CD4-positive, alpha-beta T cell treated with Interleukin-1 beta for 1 hour (primary cell): ENCODE results near the gene RETREG3.
"Not testable (repeated sequence)": the region's sequence is repeated elsewhere in the genome, so short reads cannot be mapped to it uniquely, and the experiment has no call there.

ENCODE experiments used
- DNase-seq, 2 donors: peaks; one replicate each; pipeline ENCODE4 v3.0.0-alpha.2; 2020 to 2022

RETREG3 gene

GRCh38 chr17:42568341-42569111, 40.6 kb downstream of the RETREG3 start:
- DNase-seq, result no peak

GRCh38 chr17:42566883-42567573, 42.1 kb downstream of the RETREG3 start, which contains the start of gene MLX:
TSS of gene MLX (plus strand) at chr17:42567100. CDS start at chr17:42567125, 25 bp downstream.
- peak; percentile 92 for DNase-seq

- DNase-seq, result no peak
Observed at GRCh38 chr17:42566215-42566882, 42.8 kb downstream of the RETREG3 start.

- no peak for DNase-seq
Observed at GRCh38 chr17:42565523-42566214, 43.5 kb downstream of the RETREG3 start.

GRCh38 chr17:42564815-42565522, 44.2 kb downstream of the RETREG3 start:
- no peak for DNase-seq

- DNase-seq, result no peak
Observed at GRCh38 chr17:42563950-42564349, 45.2 kb downstream of the RETREG3 start.

GRCh38 chr17:42563543-42563942, 45.6 kb downstream of the RETREG3 start:
- no peak for DNase-seq

- DNase-seq, result no peak
Observed at GRCh38 chr17:42563143-42563509, 46.0 kb downstream of the RETREG3 start.

- no peak for DNase-seq
Observed at GRCh38 chr17:42562388-42563142, 46.6 kb downstream of the RETREG3 start.

GRCh38 chr17:42561897-42562387, 47.2 kb downstream of the RETREG3 start, which contains the start of gene COASY:
TSS of gene COASY (plus strand) at chr17:42562148. CDS start at chr17:42562623, 475 bp downstream.
- DNase-seq, result peak; percentile 93

GRCh38 chr17:42560246-42560645, 48.9 kb downstream of the RETREG3 start:
- no peak for DNase-seq

- no peak for DNase-seq
Observed at GRCh38 chr17:42559075-42559474, 50.1 kb downstream of the RETREG3 start.

- DNase-seq, result not testable (repeated sequence)
Observed at GRCh38 chr17:42555961-42556617, 53.1 kb downstream of the RETREG3 start.

GRCh38 chr17:42555122-42555622, 54.0 kb downstream of the RETREG3 start:
- DNase-seq, result no peak

- DNase-seq, result peak; percentile 80 to 87
Observed at GRCh38 chr17:42554250-42555121, 54.7 kb downstream of the RETREG3 start.

- peak in 1 of 2 donors; percentile 17 for DNase-seq
Observed at GRCh38 chr17:42553866-42554249, 55.3 kb downstream of the RETREG3 start.

GRCh38 chr17:42553161-42553818, 55.9 kb downstream of the RETREG3 start:
- DNase-seq, result no peak

- not testable (repeated sequence) for DNase-seq
Observed at GRCh38 chr17:42552736-42553135, 56.4 kb downstream of the RETREG3 start, which contains the start of gene HSD17B1. TSS of gene HSD17B1 (plus strand) at chr17:42552923. CDS start at chr17:42552934, 11 bp downstream.
